SU-DHL-6 (cell line): ENCODE measurements around the gene UBE4B.

Experiments
- H2AFZ ChIP-seq: fragments of 200-600 bp; sonication (generic); 2 replicates; pipeline ENCODE4 v1.6.1; 2014; ENCODE audit warnings: low read depth, mild to moderate bottlenecking, moderate library complexity, mixed read lengths, antibody characterized with exemption, low read length; ENCODE audit not compliant: severe bottlenecking
- H3F3A ChIP-seq: fragments of 200-600 bp; shearing (Covaris generic); 2 replicates; pipeline ENCODE4 v1.6.0; 2016; ENCODE audit warnings: antibody characterized with exemption, mild to moderate bottlenecking; ENCODE audit not compliant: insufficient read depth
- H3K27ac ChIP-seq: fragments of 200-600 bp; sonication (generic); 2 replicates; pipeline ENCODE4 v1.5.1; 2016; ENCODE audit warnings: low read depth, mild to moderate bottlenecking, low read length, moderate library complexity, mixed read lengths
- H3K27me3 ChIP-seq: fragments of 200-600 bp; sonication (generic), shearing (Covaris generic); 2 replicates; pipeline ENCODE4 v1.6.0; 2014; ENCODE audit warnings: mild to moderate bottlenecking, low read length
- H3K36me3 ChIP-seq: fragments of 200-600 bp; sonication (generic); 2 replicates; pipeline ENCODE4 v1.6.1; 2014; ENCODE audit warnings: mild to moderate bottlenecking, low read length, mixed read lengths
- H3K4me2 ChIP-seq: fragments of 300-600, 200-600 bp; shearing (Covaris generic), sonication (generic); 2 replicates; pipeline ENCODE4 v1.6.0; 2014; ENCODE audit warnings: low read length, low read depth, mild to moderate bottlenecking; ENCODE audit not compliant: poor library complexity, severe bottlenecking
- H3K4me3 ChIP-seq: fragments of 200-600 bp; sonication (generic); 2 replicates; pipeline ENCODE4 v1.5.1; 2014; ENCODE audit warnings: antibody characterized with exemption, low read length, mild to moderate bottlenecking, mixed read lengths; ENCODE audit not compliant: insufficient read depth, poor library complexity, severe bottlenecking
- H3K79me2 ChIP-seq: fragments of 200-600 bp; sonication (generic); 2 replicates; pipeline ENCODE4 v1.6.1; 2014; ENCODE audit warnings: mild to moderate bottlenecking, low read length, moderate library complexity; ENCODE audit not compliant: insufficient read depth
- H3K9ac ChIP-seq: fragments of 200-600 bp; sonication (generic); 2 replicates; pipeline ENCODE4 v1.7.0; 2014; ENCODE audit warnings: mild to moderate bottlenecking, low read length
- H3K9me2 ChIP-seq: fragments of 200-600 bp; sonication (generic); replicated peaks from 2 replicates; pipeline ENCODE4 v1.6.1; 2014; ENCODE audit warnings: low read length; ENCODE audit not compliant: insufficient read depth
- H3K9me3 ChIP-seq: fragments of 200-600 bp; sonication (generic); 2 replicates; pipeline ENCODE4 v1.6.1; 2014; ENCODE audit warnings: low read length, mixed read lengths; ENCODE audit not compliant: insufficient read depth
- H4K20me1 ChIP-seq: fragments of 200-600 bp; sonication (generic); 2 replicates; pipeline ENCODE4 v1.6.1; 2014; ENCODE audit warnings: low read depth, mild to moderate bottlenecking, antibody characterized with exemption, low read length, moderate library complexity, mixed read lengths
- CTCF ChIP-seq: fragments of 200-600 bp; sonication (generic); IDR thresholded peaks from one replicate; pipeline ENCODE4 v1.5.1; 2017; ENCODE audit warnings: antibody characterized with exemption, mild to moderate bottlenecking, low read length, moderate library complexity; ENCODE audit not compliant: insufficient read depth, poor library complexity, severe bottlenecking
- EZH2phosphoT487 ChIP-seq: fragments of 200-600 bp; sonication (generic), shearing (Covaris generic); conservative IDR thresholded peaks from 2 replicates; pipeline ENCODE4 v1.6.1; 2018; ENCODE audit warnings: mild to moderate bottlenecking, antibody characterized with exemption, low read length, moderate library complexity, mixed read lengths

UBE4B gene

GRCh38 chr1:10032590-10033358 is at the start of gene UBE4B:
UBE4B (plus strand) TSS chr1:10032958; CDS start chr1:10033671, 713 bp downstream.
- Histone ChIP-seq H3K9ac (peak within 1 kb of the TSS; percentile 81), H3K36me3 (no peaks in the 10 kb centered on the region), H3K4me2 (peak within 1 kb of the TSS; percentile 93), H3K9me2 (no peaks in the 10 kb centered on the region), H3K4me3 (peak within 1 kb of the TSS; percentile 86), H3K79me2 (peaks cover 29% of the 10 kb centered on the region), H3K27me3 (no peaks in the 10 kb centered on the region), H3F3A (no peaks in the 10 kb centered on the region), H4K20me1 (no peaks in the 10 kb centered on the region), H3K27ac (peak within 1 kb of the TSS; percentile 42), H2AFZ (peak within 1 kb of the TSS; percentile 100), H3K9me3 (no peaks in the 10 kb centered on the region)
- TF ChIP-seq EZH2phosphoT487 (no peak), CTCF (peak; percentile 76)

GRCh38 chr1:9984253-9984652 is 48.5 kb upstream of the UBE4B start:
- no peak overlapping the region for H3K27ac ChIP-seq
- no peaks in the 10 kb centered on the region for H3K36me3 ChIP-seq
- H3K9me2 ChIP-seq = no peaks in the 10 kb centered on the region
- no peaks in the 10 kb centered on the region for H3K79me2 ChIP-seq
- no peak overlapping the region for H2AFZ ChIP-seq
- H3K4me2 ChIP-seq = no peak overlapping the region
- TF ChIP-seq CTCF (no peak), EZH2phosphoT487 (no peak)
- H3F3A ChIP-seq = no peaks in the 10 kb centered on the region
- no peaks in the 10 kb centered on the region for H3K27me3 ChIP-seq
- H3K9me3 ChIP-seq = no peaks in the 10 kb centered on the region
- no peaks in the 10 kb centered on the region for H4K20me1 ChIP-seq
- no peak overlapping the region for H3K9ac ChIP-seq
- H3K4me3 ChIP-seq = no peak overlapping the region

GRCh38 chr1:9985001-9985400 is 47.8 kb upstream of the UBE4B start:
- Histone ChIP-seq H3K9me3 (no peaks in the 10 kb centered on the region), H3K36me3 (no peaks in the 10 kb centered on the region), H4K20me1 (no peaks in the 10 kb centered on the region), H3K79me2 (no peaks in the 10 kb centered on the region), H2AFZ (no peak overlapping the region), H3K9ac (no peak overlapping the region), H3F3A (no peaks in the 10 kb centered on the region), H3K27me3 (no peaks in the 10 kb centered on the region), H3K9me2 (no peaks in the 10 kb centered on the region), H3K4me2 (no peak overlapping the region), H3K27ac (no peak overlapping the region), H3K4me3 (no peak overlapping the region)
- TF ChIP-seq EZH2phosphoT487 = no peak
- TF ChIP-seq CTCF = no peak
